ENCODE measurements around the gene LEFTY2. TPM values are rescaled to one million over a fixed set of nuclear protein-coding genes. Genes with fewer than 3 reads are reported as not detected.

Gene LEFTY2
- total and polyA plus RNA-seq, 2 donors (not counting 3 experiments of a cell fraction or from before 2014, with no cell fraction given), result 0.06 TPM; not detected in 1

DNA sequence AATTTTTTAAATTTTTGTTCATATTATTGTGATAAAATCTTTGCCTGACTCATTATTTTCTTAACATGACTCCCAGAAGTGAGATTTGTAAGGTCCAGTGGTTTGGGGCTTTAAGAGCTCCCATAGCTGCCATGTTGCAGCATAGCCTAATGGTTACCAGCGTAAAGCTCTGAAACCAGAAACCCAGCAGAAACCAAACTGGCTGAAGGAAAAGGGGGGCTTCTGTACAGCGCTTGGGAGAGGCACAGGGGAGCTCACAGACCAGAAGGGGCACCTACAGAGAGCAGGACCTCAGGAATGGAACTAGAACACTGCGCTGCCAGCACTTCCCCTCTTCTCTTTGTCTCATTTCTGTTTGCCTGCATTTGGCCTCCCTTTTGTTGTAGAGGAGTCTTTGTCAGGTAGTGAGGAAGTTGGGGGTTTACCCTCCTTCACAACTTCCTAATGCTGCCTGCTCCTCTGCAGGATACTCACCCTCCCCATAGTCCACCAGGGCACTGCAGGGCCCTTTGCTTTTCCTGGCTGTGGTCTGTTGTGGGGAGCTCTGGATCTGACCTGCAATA, 14.4 kb downstream of the LEFTY2 start:
- FAIRE-seq, result no peak
- Histone ChIP-seq H3K27me3 (ENCODE audit: control insufficient read depth in 2 of 2, insufficient read depth in 2 of 2, low read length in 2 of 2) (no peaks in the 10 kb centered on the region), H2AFZ (ENCODE audit: low read depth, low read length) (peak overlapping the region; percentile 69), H3K9me1 (replicated peaks; ENCODE audit: control insufficient read depth, extremely low read depth, insufficient read depth, low read length) (no peaks in the 10 kb centered on the region), H3K36me3 (ENCODE audit: control insufficient read depth in 2 of 2, extremely low read depth in 1 of 2, insufficient read depth in 2 of 2, low read length in 2 of 2) (peaks cover 0 to 3% of the 10 kb centered on the region in 2 experiments), H3K4me2 (ENCODE audit: insufficient read depth, low read length) (no peak overlapping the region), H3K79me2 (ENCODE audit: control insufficient read depth, insufficient read depth, low read length) (peaks cover 21% of the 10 kb centered on the region), H3K9me3 (replicated peaks; ENCODE audit: control insufficient read depth, insufficient read depth, low read length) (no peaks in the 10 kb centered on the region), H3K27ac (ENCODE audit: insufficient read depth, low read depth, low read length) (no peak overlapping the region), H3K4me1 (ENCODE audit: control insufficient read depth, extremely low read depth, insufficient read depth, low read length) (peaks cover 8% of the 10 kb centered on the region), H4K20me1 (replicated peaks; ENCODE audit: control insufficient read depth, extremely low read depth, insufficient read depth, low read length) (no peaks in the 10 kb centered on the region), H3K9ac (replicated peaks; ENCODE audit: extremely low read depth, insufficient read depth, low read length) (no peak overlapping the region), H3K4me3 (replicated peaks in 1 of 3; ENCODE audit: insufficient read depth in 1 of 3, low read depth in 1 of 3, low read length in 3 of 3) (no peak overlapping the region)
- no TSS peak for BruUV-seq (replicated peaks)
- CTCF ChIA-PET, result interaction anchor here (0.6 kb wide), 1 partner anchor 11 kb away, joined by 3 read pairs; no protein-coding TSS in a partner anchor
- DNase-seq (ENCODE audit: low read depth, low spot score), result no peak
- intact Hi-C loops (cut with micrococcal nuclease), result no loop called here
- no peak for TF ChIP-seq POLR2AphosphoS5 (IDR thresholded peaks at IDR 0.05; ENCODE audit: insufficient read depth, low read depth, low read length)
- TF ChIP-seq GATA2 (IDR thresholded peaks at IDR 0.05; ENCODE audit: insufficient read depth, insufficient read length, low read depth, low read length), result peak; percentile 45
- TF ChIP-seq EZH2 (IDR thresholded peaks at IDR 0.05; ENCODE audit: borderline replicate concordance, low read depth, low read length, severe bottlenecking), result no peak
- dilution Hi-C loops (cut with MboI; ENCODE audit: extremely low pct_ligation_motif_present, low sequenced_read_pairs), result no loop called here
- POLR2A ChIA-PET, result interaction anchor here (0.9 kb wide), 1 partner anchor 10 kb away, joined by 4 read pairs; no protein-coding TSS in a partner anchor

DNA sequence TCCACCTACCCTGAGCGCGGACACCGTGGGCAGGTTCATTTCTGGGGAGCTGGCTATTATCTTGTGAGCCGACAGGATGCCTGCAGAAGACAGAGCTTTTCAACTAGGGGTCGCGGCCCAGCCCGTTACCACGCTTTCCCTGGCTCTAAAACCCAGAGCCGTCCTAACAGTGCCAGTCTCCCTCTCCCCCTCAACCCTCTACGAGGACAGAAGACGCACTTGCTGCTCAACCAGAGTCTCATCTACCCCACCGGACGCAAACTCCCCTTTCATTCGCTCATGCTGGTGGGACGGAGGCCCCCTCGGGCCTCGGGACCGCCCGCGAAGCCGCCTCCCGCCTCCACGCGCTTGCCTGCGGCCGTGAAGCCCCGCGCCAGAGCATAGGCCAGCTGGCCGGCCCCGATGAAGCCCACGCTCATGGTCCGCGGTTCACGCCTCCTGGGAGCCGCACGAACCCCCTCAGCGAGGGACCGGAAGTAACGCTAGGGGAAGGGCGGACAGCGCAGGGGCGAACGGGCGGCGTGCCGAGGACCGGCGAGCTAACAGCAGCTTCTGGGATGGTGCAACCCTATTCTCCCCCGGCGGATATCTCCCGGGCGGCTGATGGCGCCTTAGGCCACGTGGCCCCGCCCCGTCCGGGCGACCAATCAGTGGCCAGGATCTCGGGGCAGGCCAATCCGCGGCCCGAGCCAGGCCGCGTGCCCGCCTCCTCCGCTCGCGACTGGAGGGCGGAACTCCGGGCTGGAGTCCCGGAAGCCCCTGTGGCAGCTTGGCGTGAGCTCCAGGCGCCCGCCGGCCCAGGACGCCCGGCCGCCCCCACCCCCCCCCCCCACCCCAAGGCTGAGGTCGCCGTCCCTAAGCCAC, 17.1 kb downstream of the LEFTY2 start, which contains the start of gene PYCR2:
Gene PYCR2, minus strand, starts transcription at position 559 of the 864 bp plus-strand sequence. Its CDS starts 140 bp downstream, at position 419.
- H2AFZ ChIP-seq (ENCODE audit: low read depth, low read length), result peak within 1 kb of the TSS; percentile 91
- peak within 1 kb of the TSS; percentile 85 for H3K4me2 ChIP-seq (ENCODE audit: insufficient read depth, low read length)
- no peaks in the 10 kb centered on the region for H3K9me1 ChIP-seq (replicated peaks; ENCODE audit: control insufficient read depth, extremely low read depth, insufficient read depth, low read length)
- DNase-seq (ENCODE audit: low read depth, low spot score), result peak; percentile 97
- peaks cover 19% of the 10 kb centered on the region for H3K4me1 ChIP-seq (ENCODE audit: control insufficient read depth, extremely low read depth, insufficient read depth, low read length)
- dilution Hi-C loops (cut with MboI; ENCODE audit: extremely low pct_ligation_motif_present, low sequenced_read_pairs) (no loop called here), intact Hi-C loops (cut with micrococcal nuclease) (loop anchor here (1.0 to 5.0 kb wide), 5 partner anchors 38 to 271 kb away; partner anchors contain the start of genes ENAH, H3-3A, SRP9 and TMEM63A)
- peak within 1 kb of the TSS; percentile 69 for H3K27ac ChIP-seq (ENCODE audit: insufficient read depth, low read depth, low read length)
- H3K9ac ChIP-seq (replicated peaks; ENCODE audit: extremely low read depth, insufficient read depth, low read length), result peak within 1 kb of the TSS; percentile 76
- peak; percentile 94 for TF ChIP-seq POLR2A (IDR thresholded peaks at IDR 0.05; ENCODE audit: low read depth, low read length)
- TF ChIP-seq, protein P1, sequence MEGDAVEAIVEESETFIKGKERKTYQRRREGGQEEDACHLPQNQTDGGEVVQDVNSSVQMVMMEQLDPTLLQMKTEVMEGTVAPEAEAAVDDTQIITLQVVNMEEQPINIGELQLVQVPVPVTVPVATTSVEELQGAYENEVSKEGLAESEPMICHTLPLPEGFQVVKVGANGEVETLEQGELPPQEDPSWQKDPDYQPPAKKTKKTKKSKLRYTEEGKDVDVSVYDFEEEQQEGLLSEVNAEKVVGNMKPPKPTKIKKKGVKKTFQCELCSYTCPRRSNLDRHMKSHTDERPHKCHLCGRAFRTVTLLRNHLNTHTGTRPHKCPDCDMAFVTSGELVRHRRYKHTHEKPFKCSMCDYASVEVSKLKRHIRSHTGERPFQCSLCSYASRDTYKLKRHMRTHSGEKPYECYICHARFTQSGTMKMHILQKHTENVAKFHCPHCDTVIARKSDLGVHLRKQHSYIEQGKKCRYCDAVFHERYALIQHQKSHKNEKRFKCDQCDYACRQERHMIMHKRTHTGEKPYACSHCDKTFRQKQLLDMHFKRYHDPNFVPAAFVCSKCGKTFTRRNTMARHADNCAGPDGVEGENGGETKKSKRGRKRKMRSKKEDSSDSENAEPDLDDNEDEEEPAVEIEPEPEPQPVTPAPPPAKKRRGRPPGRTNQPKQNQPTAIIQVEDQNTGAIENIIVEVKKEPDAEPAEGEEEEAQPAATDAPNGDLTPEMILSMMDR (IDR thresholded peaks at IDR 0.05; ENCODE audit: extremely low read depth in 1 of 2, insufficient read depth in 1 of 2, low read depth in 1 of 2, low read length in 2 of 2), result no peak
- peak; percentile 95 for TF ChIP-seq POLR2AphosphoS5 (IDR thresholded peaks at IDR 0.05; ENCODE audit: insufficient read depth, low read depth, low read length)
- TF ChIP-seq GATA2 (IDR thresholded peaks at IDR 0.05; ENCODE audit: insufficient read depth, insufficient read length, low read depth, low read length), result no peak
- TF ChIP-seq, protein P2, sequence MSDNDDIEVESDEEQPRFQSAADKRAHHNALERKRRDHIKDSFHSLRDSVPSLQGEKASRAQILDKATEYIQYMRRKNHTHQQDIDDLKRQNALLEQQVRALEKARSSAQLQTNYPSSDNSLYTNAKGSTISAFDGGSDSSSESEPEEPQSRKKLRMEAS (IDR thresholded peaks at IDR 0.05; ENCODE audit: insufficient read depth, insufficient read length), result peak; percentile 91
- no peak for TF ChIP-seq FOS (IDR thresholded peaks at IDR 0.05; ENCODE audit: borderline replicate concordance, insufficient read depth, low read length)
- TF ChIP-seq MYC (IDR thresholded peaks at IDR 0.05; ENCODE audit: low read depth, low read length), result no peak
- TF ChIP-seq JUN (IDR thresholded peaks at IDR 0.05; ENCODE audit: borderline replicate concordance, insufficient read depth, insufficient read length, low read depth), result no peak
- no peaks in the 10 kb centered on the region for H4K20me1 ChIP-seq (replicated peaks; ENCODE audit: control insufficient read depth, extremely low read depth, insufficient read depth, low read length)
- BruUV-seq (replicated peaks), result TSS peak; percentile 62
- H3K4me3 ChIP-seq (replicated peaks in 1 of 3; ENCODE audit: insufficient read depth in 1 of 3, low read depth in 1 of 3, low read length in 3 of 3), result peak within 1 kb of the TSS; percentile 15 to 69 (median 59)
- FAIRE-seq, result peak; percentile 94
- peaks cover 0 to 10% of the 10 kb centered on the region in 2 experiments for H3K36me3 ChIP-seq (ENCODE audit: control insufficient read depth in 2 of 2, extremely low read depth in 1 of 2, insufficient read depth in 2 of 2, low read length in 2 of 2)
- H3K9me3 ChIP-seq (replicated peaks; ENCODE audit: control insufficient read depth, insufficient read depth, low read length), result no peaks in the 10 kb centered on the region
- ChIA-PET CTCF (interaction anchor here (0.8 to 1.5 kb wide), 9 partner anchors 12 to 449 kb away, joined by 3 to 10 read pairs (median 4); partner anchors contain the start of genes LEFTY2 and TMEM63A), POLR2A (interaction anchor here (0.6 to 1.2 kb wide), 6 partner anchors 16 to 479 kb away, joined by 3 to 7 read pairs (median 3); partner anchors contain the start of gene SDE2)
- H3K79me2 ChIP-seq (ENCODE audit: control insufficient read depth, insufficient read depth, low read length), result peaks cover 22% of the 10 kb centered on the region
- no peaks in the 10 kb centered on the region for H3K27me3 ChIP-seq (ENCODE audit: control insufficient read depth in 2 of 2, insufficient read depth in 2 of 2, low read length in 2 of 2)
